Activated T-cell treated with anti-CD3 and anti-CD28 coated beads, Interleukin-2, amount 50 U/mL, for 48 hours (primary cell): Measurements from ENCODE around the gene ACSF3.

Experiments used
- DNase-seq, 2 experiments: peaks; one replicate each; pipeline ENCODE4 v3.0.0-alpha.2; 2020

ACSF3 gene

GRCh38 chr16:89194340-89195311 lies 101.0 kb downstream of the ACSF3 start:
- DNase-seq, result no peak

- no peak for DNase-seq
Measured at GRCh38 chr16:89195521-89196171, 102.0 kb downstream of the ACSF3 start.

GRCh38 chr16:89197033-89197632 lies 103.5 kb downstream of the ACSF3 start:
- no peak for DNase-seq

GRCh38 chr16:89197633-89198416 lies 104.2 kb downstream of the ACSF3 start:
- no peak for DNase-seq

GRCh38 chr16:89198417-89199240 lies 105.0 kb downstream of the ACSF3 start:
- no peak for DNase-seq

- no peak for DNase-seq
Measured at GRCh38 chr16:89199241-89200123, 105.8 kb downstream of the ACSF3 start.

- no peak for DNase-seq
Measured at GRCh38 chr16:89200124-89200849, 106.6 kb downstream of the ACSF3 start, which contains the start of gene SLC22A31. Gene SLC22A31, minus strand, starts transcription at chr16:89200537. Its CDS starts 36 bp downstream, at chr16:89200501.

- no peak for DNase-seq
Measured at GRCh38 chr16:89200850-89201411, 107.3 kb downstream of the ACSF3 start.

GRCh38 chr16:89201439-89202377 lies 108.1 kb downstream of the ACSF3 start:
- peak; percentile 91 to 93 for DNase-seq

GRCh38 chr16:89202422-89203215 lies 109.0 kb downstream of the ACSF3 start:
- DNase-seq, result no peak
